AG09319 (cell line): ENCODE data around the gene PNPO.
A peak's percentile ranks its signal among the peaks of the same experiment; 100 is the strongest.

ENCODE experiments used
- DNase-seq: peaks from one replicate; pipeline ENCODE4 v3.0.0-alpha.2; 2010; ENCODE audit warnings: low read depth; ENCODE audit errors: extremely low read depth
- TF ChIP-seq, protein P1 (sequence below): IDR thresholded peaks from 2 replicates; pipeline ENCODE4 v1.5.1; 2011; ENCODE audit warnings: low read depth, mild to moderate bottlenecking, inconsistent platforms, low read length, moderate library complexity

The PNPO gene

GRCh38 chr17:47941246-47942095 lies at the start of gene PNPO:
PNPO (plus strand) TSS chr17:47941571; CDS start chr17:47941676, 105 bp downstream.
- TF ChIP-seq, protein P1, sequence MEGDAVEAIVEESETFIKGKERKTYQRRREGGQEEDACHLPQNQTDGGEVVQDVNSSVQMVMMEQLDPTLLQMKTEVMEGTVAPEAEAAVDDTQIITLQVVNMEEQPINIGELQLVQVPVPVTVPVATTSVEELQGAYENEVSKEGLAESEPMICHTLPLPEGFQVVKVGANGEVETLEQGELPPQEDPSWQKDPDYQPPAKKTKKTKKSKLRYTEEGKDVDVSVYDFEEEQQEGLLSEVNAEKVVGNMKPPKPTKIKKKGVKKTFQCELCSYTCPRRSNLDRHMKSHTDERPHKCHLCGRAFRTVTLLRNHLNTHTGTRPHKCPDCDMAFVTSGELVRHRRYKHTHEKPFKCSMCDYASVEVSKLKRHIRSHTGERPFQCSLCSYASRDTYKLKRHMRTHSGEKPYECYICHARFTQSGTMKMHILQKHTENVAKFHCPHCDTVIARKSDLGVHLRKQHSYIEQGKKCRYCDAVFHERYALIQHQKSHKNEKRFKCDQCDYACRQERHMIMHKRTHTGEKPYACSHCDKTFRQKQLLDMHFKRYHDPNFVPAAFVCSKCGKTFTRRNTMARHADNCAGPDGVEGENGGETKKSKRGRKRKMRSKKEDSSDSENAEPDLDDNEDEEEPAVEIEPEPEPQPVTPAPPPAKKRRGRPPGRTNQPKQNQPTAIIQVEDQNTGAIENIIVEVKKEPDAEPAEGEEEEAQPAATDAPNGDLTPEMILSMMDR = no peak; the same call in 1 of the 2 replicates
- DNase-seq = peak; percentile 91

DNA sequence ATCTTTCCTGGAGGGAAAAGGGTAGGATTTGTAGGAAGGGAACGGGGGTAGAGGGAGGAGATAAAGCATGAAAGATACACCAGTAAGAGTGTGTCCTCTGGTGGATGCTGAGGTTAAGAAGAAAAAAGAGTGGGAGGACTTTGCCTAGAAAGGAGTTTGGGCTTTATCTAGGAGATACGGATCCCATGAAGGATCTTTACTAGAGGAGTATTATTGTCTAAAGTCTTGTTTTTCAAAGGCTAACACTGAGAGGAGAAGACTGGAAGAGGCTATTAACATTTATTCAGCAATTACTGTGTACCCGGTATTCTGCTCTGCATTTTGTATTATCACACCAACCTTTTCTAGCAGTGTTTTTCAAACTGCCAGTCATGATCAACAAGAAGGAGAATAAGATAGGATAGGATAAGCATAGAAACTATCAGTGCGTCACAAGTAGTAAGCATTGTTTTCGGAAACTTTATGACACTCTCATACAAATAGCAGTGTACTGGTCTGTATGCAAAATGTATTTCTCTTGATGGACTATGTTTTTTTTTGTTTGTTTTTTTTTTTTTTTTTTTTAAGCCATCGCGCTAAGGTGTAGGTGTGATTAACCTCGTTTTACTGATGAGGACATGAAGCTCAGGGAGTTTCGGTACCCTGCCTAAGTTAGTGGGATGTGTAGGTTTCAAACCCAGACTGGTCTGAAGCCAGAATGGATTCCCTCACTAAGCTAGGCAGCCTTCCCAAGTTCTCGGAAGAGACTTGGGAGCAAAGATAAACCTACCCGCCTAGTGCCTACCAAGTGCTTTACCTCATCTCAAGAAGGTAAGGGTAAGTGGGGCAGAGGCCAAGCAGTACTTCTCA lies 46.6 kb upstream of the PNPO start:
- TF ChIP-seq, protein P1 = no peak
- DNase-seq = no peak

GRCh38 chr17:47895347-47895855 lies 46.0 kb upstream of the PNPO start:
- TF ChIP-seq, protein P1 = no peak
- no peak for DNase-seq

GRCh38 chr17:47895856-47896671 lies 45.3 kb upstream of the PNPO start, which contains the start of gene SP2:
SP2 (plus strand) TSS chr17:47896236; CDS start chr17:47896287, 51 bp downstream.
- DNase-seq = peak; percentile 100
- TF ChIP-seq, protein P1 = no peak

DNA sequence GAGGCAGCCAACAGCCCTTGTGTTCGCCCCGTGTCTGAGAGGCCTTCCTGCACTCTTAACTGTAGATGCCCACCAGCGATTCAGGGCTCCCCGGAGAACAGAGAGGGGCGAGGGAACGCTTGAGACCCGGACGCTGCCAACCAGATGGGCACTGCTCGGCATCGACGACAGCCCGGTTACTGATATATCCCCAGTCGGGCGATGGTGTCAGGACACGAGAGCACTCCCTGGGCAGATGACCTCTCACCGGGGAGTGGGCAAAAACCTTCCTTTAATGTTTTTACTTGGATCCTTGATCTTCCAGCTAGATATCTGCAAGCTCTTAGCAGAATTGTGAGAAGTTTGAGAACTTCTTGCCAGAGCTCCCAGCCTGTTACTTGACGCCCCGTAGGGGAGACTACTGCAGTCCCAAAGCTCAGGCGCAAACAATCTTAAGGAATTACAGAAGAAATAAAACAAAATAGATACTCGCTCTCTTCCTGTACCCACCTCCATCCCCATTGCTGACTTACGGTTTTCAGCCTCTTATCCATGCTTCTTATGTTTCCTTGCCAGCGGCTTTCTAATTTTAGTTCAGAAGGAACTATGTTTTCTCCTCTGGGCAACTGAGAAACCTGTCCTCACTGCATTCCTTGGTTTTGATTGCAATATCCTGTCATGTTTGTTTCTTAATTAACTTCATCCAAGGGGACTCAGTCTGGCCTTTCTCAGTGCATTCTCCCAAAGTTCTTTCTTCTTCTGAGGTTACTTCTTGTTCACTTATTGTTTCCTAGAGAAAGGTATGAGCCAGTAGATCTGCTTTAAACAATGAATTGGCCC lies 44.5 kb upstream of the PNPO start:
- no peak for DNase-seq
- TF ChIP-seq, protein P1 = no peak

DNA sequence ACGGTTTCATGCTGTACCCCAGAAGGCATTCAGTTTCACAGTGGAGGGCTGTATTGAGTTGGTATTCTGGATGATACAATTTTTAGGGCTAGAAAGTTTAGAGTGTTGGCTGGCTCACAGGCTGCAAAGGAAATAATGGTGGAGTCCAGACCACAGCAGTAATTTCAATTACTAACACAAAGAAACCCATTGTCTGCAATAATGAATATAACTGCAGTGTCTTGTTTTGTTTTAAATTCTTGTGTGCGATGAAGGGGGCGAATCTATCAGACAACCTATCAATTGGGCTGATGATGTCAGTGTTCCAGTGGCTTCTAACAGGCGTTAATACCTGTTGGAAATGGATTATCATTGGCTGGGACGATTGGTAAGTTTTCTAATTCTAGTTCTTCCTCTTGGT lies 43.8 kb upstream of the PNPO start:
- DNase-seq = no peak
- TF ChIP-seq, protein P1 = no peak
